T-helper 1 cell treated with Interleukin-12 subunit alpha and Interleukin-12 subunit beta and Interleukin-4 antibody, amounts not matched to agents 30 ng/mL and 1 ng/mL, for 36 hours (primary cell): ENCODE measurements around the gene FAM186B. TPM values are rescaled to one million over a fixed set of nuclear protein-coding genes. Genes with fewer than 3 reads are reported as not detected.

ENCODE experiments used
- intact Hi-C: fragments of 100-400 bp; cut with micrococcal nuclease; formaldehyde crosslinking; loops from one replicate; pipeline ENCODE4 v1.15.1; 2024
- total RNA-seq: library from RNA; stranded (reverse); gene quantifications from 2 replicates; pipeline ENCODE4 v1.2.3, GENCODE V29; 2022

FAM186B gene
- total RNA-seq, 1 donor from 2014 or later = 0.54 TPM

- intact Hi-C loops = no loop called here
Measured at GRCh38 chr12:49555631-49556390, 49.6 kb downstream of the FAM186B start.

- intact Hi-C loops = no loop called here
Measured at GRCh38 chr12:49554266-49554665, 51.2 kb downstream of the FAM186B start.

- intact Hi-C loops = loop anchor here (1.0 kb wide), 2 partner anchors 27 to 154 kb away; partner anchors contain the start of gene FMNL3
Measured at GRCh38 chr12:49553512-49554088, 51.8 kb downstream of the FAM186B start.

GRCh38 chr12:49552899-49553298 lies 52.5 kb downstream of the FAM186B start:
- intact Hi-C loops = loop anchor here (1.0 kb wide), 2 partner anchors 27 to 154 kb away; partner anchors contain the start of gene FMNL3

GRCh38 chr12:49552425-49552824 lies 53.0 kb downstream of the FAM186B start:
- intact Hi-C loops = no loop called here

- intact Hi-C loops = no loop called here
Measured at GRCh38 chr12:49552014-49552413, 53.4 kb downstream of the FAM186B start.

GRCh38 chr12:49550693-49551252 lies 54.7 kb downstream of the FAM186B start:
- intact Hi-C loops = no loop called here

- intact Hi-C loops = no loop called here
Measured at GRCh38 chr12:49549735-49550692, 55.4 kb downstream of the FAM186B start.

- intact Hi-C loops = no loop called here
Measured at GRCh38 chr12:49548822-49549648, 56.4 kb downstream of the FAM186B start.

GRCh38 chr12:49548481-49548821 lies 57.0 kb downstream of the FAM186B start:
- intact Hi-C loops = no loop called here

GRCh38 chr12:49547090-49547690 lies 58.2 kb downstream of the FAM186B start:
- intact Hi-C loops = no loop called here

GRCh38 chr12:49546481-49546880 lies 59.0 kb downstream of the FAM186B start:
- intact Hi-C loops = no loop called here

- intact Hi-C loops = no loop called here
Measured at GRCh38 chr12:49545815-49546214, 59.6 kb downstream of the FAM186B start.

- intact Hi-C loops = no loop called here
Measured at GRCh38 chr12:49543914-49544815, 61.3 kb downstream of the FAM186B start.

- intact Hi-C loops = no loop called here
Measured at GRCh38 chr12:49543221-49543913, 62.1 kb downstream of the FAM186B start.

- intact Hi-C loops = no loop called here
Measured at GRCh38 chr12:49542592-49543160, 62.8 kb downstream of the FAM186B start.

GRCh38 chr12:49541911-49542505 lies 63.4 kb downstream of the FAM186B start:
- intact Hi-C loops = no loop called here
